NCI-H82 treated with DMSO at 0.1 percent for 48 hours (cell line): Measurements from ENCODE around the gene CPA3.

ENCODE experiments used
- DNase-seq: peaks from one replicate; lab custom pipeline; 2025; ENCODE audit not compliant: unreplicated experiment; lab: John Stamatoyannopoulos, UW

CPA3 gene

GRCh38 chr3:148856384-148856783 lies 8.7 kb upstream of the CPA3 start:
- no peak for DNase-seq

DNA sequence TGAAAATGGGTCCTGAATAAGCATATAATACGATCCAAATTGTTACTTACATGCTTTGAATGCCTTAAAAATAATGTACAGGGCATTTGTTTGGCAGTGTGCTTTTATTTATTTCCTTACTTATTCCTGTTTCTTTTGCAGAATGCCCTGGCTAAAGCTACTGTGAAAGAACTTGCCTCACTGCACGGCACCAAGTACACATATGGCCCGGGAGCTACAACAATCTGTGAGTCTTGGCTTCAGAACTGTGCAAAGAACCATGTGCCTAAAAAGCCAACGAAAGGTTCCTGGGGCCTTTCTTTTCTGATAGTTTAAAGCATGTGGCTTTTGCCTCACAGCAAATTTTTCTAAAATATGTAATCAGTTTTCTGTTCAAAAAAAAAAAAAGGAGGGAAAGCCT lies 7.8 kb upstream of the CPA3 start:
- no peak for DNase-seq

DNA sequence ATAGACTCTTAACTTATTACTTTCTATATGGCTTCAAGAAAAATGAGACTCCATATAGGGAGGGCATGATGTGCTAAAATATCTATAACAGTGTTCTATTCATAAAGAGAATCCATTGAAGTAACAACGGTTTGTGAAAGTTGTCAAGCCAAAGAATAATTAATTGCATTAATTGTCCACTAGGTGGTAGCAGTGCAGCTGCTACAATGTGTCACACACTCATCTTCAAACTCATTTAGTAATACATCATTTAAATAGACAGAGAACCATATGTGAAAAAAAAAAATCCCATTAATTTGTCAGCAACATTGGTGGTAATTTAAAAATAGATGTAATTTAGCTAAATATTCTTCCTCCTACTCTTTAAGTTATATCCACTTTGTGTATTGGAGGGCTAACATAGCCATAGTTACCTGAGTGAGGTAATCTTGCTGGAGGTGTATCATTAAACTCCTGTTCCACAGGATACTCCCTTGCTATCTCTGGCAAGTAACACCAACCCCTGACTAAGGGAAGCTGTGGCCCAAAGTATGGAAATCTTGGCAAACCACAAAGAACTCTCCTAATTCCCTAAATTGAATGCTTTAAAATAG lies 3.7 kb upstream of the CPA3 start:
- no peak for DNase-seq

DNA sequence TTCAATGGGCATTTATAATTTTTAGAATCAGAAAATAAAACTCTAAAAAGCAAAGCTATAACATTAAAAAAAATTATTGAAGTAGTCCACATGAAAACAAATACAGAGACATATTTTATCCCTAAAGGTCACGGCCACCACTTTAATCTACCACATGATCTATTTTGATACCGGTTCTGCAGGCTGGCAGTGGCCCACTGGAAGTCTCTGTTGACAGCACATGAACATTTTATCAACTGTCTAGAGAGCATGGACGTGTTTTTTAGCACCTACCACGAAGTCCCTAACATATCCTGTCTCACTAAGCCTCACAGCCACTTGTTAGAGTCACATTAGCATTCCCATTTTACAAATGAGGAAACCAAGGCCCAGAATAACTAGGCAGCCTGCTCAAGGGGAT lies 1.8 kb upstream of the CPA3 start:
- no peak for DNase-seq

DNA sequence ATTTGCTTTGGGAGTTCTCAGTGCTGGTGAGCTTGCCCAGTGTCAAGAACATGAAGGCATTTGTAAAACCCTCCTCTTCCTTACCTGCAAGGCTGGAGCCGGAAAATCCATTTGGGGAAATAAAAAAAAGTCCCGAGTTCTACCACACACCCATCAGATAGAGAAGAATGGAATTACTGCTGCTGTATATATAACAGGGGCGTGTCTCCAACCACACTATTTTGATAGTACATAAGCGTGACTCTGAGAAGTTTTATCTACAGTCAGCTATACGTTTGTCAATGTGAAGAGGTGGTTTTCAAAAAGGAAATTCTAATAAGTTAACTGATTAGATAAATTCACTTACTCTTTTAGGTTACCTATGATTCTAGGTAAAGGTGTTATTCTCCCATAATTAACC lies 1.3 kb upstream of the CPA3 start:
- DNase-seq, result no peak

DNA sequence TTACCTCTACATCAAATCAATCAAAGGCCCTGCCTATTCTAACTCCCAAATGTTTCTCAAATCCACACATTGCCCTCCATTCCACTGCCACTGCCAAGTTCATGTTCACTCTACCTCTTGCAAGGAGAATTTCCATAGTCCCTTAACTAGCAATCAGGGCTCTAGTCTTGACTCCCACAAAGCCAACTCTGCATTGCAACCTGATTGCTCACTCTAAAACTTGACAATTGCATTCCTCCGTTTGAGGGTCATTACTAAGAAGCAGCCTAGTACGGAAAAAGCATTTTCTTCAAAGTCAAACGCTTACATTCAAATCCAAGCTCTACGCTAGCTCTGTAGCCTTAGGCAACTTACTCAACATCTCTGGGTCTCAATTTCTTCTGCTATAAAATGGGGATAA lies 1.2 kb downstream of the CPA3 start:
- DNase-seq, result no peak

DNA sequence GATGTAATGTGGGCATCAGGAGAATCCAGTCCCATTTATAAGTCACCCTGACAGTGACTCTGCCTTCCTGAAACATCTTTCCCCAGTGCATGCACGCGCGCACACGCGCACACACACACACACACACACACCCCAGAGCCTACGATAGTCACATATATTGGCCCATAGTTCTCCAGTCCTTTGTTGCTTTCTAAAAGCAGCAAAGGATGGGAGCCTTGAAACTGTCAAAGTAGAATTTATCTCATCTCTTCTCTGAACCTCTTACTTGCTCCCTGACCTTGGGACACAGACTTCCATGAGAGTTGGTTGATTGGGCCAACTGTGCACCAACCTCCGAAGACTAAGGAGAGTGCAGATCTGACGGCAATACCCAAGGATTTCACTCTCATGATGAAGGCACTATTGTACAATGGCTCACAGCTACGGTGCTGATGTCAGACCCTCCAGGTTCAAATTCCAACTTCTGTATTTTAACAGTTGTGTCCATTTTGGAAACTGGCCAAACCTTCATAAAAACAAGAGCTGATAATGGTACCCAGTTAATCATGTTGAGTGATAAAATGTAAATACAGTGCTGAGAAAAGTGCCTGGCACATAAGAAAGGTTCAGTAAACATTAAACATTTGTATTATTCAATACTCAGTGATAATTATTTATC lies 8.3 kb downstream of the CPA3 start:
- no peak for DNase-seq

DNA sequence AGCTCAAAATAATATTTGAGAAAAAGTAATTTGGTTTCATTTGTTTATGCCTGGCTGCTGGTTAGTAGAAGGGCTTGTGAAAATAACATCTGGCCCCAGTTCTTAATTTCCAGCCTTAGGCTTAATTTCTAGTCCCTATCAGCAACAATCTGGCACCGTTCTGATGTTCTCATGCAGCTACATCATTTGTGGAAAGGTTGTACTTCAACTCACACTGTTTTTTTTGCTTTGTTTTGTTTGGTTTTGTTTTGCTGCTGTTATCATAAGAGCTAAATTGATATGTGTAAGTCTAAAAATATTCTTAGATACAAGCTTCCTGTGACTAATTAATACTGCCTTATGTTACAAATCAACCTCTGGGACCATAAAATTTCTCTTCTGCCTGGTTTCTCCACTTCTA lies 8.9 kb downstream of the CPA3 start:
- DNase-seq, result no peak

DNA sequence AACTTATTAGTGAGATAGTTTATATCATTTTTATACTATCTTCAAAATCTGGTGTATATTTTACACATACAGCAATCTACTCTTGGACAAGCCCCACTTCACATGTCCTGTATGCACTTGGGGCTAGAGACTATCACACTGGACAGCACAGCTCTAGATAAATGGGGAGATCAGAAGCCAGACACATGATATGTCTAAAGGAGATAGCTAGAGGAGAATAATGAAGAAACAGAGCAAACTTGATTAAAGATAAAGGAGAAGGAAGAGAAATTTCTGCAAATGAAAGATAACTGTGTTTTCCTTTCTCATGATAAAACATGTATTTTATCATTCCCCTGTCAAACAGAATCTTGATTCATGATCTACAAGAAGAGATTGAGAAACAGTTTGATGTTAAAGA lies 13.0 kb downstream of the CPA3 start:
- no peak for DNase-seq

DNA sequence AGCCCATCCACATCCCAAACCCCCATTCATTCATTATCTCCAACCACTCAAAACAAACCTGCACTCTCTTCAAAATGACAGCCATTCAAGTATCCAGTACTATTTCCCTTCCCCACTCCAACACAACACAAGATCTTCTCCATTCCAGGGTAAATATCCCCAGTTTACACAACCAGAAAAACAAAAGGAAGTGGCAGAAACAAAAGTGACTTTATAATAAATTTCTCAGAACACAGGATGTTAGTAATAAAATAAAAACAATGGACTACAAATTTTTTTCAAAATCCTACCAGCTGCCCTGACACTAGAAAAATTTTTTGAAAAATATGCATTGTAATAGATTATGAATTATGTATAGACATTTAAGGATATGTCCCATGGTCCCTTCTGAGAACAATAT lies 14.2 kb downstream of the CPA3 start:
- DNase-seq, result no peak

DNA sequence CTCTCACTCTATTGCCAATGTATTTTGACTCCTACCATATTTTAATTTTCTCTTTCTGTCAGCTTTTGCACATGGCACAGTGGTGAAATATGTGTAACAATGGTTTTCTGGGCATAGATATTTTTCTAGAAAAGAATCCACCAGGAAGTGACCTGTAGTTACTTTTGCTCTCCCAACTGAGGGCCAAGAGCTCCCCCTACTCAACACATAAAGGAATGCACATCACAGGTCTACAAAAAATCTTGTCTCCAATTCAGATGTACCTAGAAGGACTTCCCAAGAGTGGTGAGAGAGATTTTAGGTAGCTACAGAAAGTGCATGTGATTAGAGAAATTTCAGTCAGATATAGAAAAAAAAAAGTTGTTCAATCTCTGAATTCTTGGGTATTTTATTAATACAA lies 15.6 kb downstream of the CPA3 start:
- no peak for DNase-seq

- no peak for DNase-seq
Observed at GRCh38 chr3:148881286-148881685, 16.2 kb downstream of the CPA3 start.

GRCh38 chr3:148882288-148882687 lies 17.2 kb downstream of the CPA3 start:
- no peak for DNase-seq

DNA sequence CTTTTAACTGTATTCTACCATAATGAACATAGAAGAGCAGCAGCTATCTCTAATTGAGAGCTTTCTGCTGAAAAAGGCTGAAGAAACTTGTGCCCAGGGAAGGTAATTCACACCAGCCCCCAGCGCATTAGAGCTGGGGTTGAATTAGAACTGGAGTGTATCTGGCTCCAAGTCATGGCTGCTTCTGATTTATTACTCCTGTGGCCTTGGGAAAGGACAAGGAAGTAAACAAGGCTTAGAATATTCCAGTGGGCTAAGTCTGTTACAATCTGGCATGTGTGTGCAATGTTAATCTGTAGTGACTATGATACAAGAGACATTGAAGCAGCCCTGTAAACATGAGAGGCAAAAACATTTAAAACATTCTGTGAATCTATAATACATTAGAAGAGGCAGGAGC lies 18.1 kb downstream of the CPA3 start:
- DNase-seq, result peak; percentile 27

DNA sequence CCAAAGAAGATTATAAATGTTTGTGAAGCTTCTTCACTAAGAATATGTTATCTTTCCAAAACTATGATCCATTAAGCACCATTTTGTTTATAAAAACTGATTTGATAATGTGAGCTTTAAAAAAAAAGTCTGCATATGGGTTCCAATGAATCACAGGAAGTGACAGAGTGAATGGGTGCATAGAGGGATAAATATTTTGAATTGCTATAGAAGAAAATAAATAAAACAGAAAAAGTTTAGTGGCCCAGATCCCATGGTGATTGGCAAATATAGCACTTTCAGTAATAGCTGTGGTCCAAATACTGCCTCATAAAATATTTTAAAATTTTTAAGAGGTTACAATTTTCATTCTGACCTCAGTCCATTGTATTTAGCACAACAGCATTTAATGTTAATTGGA lies 19.2 kb downstream of the CPA3 start:
- no peak for DNase-seq

GRCh38 chr3:148889828-148890227 lies 24.7 kb downstream of the CPA3 start:
- DNase-seq, result no peak

- DNase-seq, result no peak
Observed at GRCh38 chr3:148896062-148896461, 31.0 kb downstream of the CPA3 start.

DNA sequence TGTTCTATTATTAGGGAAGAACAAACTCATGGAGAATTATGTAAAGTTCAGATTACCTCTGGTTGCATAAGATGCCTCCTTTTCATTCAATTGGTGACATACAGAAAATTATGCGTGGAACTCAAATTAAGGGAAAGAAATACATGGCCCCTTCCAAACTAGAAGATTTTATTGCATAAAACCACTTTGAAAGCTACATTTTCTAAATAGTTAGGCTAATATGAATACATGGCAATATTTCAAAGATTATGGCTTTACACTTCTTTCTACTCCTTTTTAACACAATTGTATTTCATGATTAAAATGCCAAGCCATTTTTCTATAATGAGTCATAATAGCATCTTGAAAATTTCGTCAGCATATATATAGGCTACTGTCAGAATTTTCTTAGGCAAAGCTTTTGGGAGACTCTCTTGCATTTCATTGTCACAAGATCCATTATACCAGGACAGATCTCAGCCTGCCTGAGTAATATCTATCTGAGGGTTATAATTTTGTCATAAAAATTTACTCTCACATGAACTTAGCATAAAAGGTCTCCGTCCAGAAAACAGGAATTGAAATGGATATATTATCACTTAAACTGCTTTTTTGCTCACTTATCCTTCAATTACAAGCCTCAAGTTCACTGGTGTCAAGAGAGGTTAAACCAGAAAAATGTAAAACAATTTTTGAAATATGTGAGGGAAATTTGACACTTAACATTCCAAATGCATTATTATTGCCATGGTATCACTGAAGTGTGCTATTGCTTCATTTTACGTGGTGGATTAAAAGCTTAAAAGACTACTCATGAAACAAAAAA lies 37.1 kb downstream of the CPA3 start:
- DNase-seq, result no peak

- DNase-seq, result no peak
Observed at GRCh38 chr3:148903022-148903442, 37.9 kb downstream of the CPA3 start.

DNA sequence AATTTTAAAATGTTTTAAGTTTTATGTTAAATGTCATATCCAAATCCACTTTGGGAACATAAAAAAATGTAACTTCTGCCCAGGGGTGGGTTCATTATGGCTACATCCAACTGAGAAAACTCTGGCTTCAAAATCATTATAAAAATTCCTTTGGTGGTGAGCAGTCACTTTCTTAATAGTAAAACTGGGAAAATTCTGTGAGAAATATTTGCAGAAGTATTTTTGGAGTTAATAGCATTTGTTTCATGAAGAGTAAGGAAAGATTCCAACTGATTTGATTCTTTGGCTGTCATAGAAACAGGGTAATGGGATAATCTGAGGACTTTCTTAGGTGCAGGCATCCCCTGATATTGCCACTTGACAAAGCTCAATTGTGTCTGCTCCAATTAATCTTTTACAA lies 38.8 kb downstream of the CPA3 start:
- no peak for DNase-seq

GRCh38 chr3:148906667-148907066 lies 41.6 kb downstream of the CPA3 start:
- no peak for DNase-seq

GRCh38 chr3:148911173-148911572 lies 46.1 kb downstream of the CPA3 start:
- no peak for DNase-seq
